Endothelial cell of umbilical vein (primary cell): ENCODE measurements around the gene TKFC. TPM values are rescaled to one million over a fixed set of nuclear protein-coding genes. Genes with fewer than 3 reads are reported as not detected.

ENCODE experiments used
- BruUV-seq: library from RNA; stranded (reverse); fragments of 400-500 nt; replicated peaks from 2 replicates; lab custom pipeline; 2021; lab: Mats Ljungman, UMichigan
- CTCF ChIA-PET: fragments of 300-600, 350-600 bp; sonication (Branson Sonifier 250); formaldehyde crosslinking; loops from one replicate; lab custom pipeline; 2021; ENCODE audit warnings: antibody characterized with exemption, inconsistent platforms; lab: Charles Lee
- POLR2A ChIA-PET: fragments of 300-600, 350-600 bp; sonication (Branson Sonifier 250); formaldehyde crosslinking; loops from one replicate; lab custom pipeline; 2021; ENCODE audit warnings: antibody characterized with exemption, inconsistent platforms; lab: Charles Lee
- DNase-seq: peaks from one replicate; pipeline ENCODE4 v3.0.0-alpha.2; 2011; ENCODE audit warnings: low read depth, low spot score
- FAIRE-seq: peaks from 2 replicates; lab custom pipeline; 2011; peaks lifted over from hg19 to GRCh38; lab: Jason Lieb, UNC
- H2AFZ ChIP-seq: 2 replicates; pipeline ENCODE4 v1.6.0; 2012; ENCODE audit warnings: low read depth, low read length, control low read depth, inconsistent platforms
- H3K27ac ChIP-seq: 2 replicates; pipeline ENCODE4 v1.5.1; 2011; ENCODE audit warnings: low read depth, mild to moderate bottlenecking, control low read depth, low read length, moderate library complexity; ENCODE audit not compliant: insufficient read depth
- H3K27me3 ChIP-seq, 2 experiments: 2 replicates each; pipeline versions ENCODE4 v1.6.0 to v1.6.1; 2011; ENCODE audit warnings: low read length in 2 of 2, mixed read lengths in 1 of 2; ENCODE audit not compliant: control insufficient read depth in 2 of 2, insufficient read depth in 2 of 2
- H3K36me3 ChIP-seq, 2 experiments: 2 replicates in 1 of 2; 3 replicates in 1 of 2; pipeline ENCODE4 v1.5.1; 2011; ENCODE audit warnings: low read length in 2 of 2, mild to moderate bottlenecking in 1 of 2, moderate library complexity in 1 of 2; ENCODE audit not compliant: control insufficient read depth in 2 of 2, insufficient read depth in 2 of 2; ENCODE audit errors: extremely low read depth in 1 of 2
- H3K4me1 ChIP-seq: 3 replicates; pipeline ENCODE4 v1.5.1; 2011; ENCODE audit warnings: mild to moderate bottlenecking, low read length; ENCODE audit not compliant: control insufficient read depth, insufficient read depth; ENCODE audit errors: extremely low read depth
- H3K4me2 ChIP-seq: 2 replicates; pipeline ENCODE4 v1.6.1; 2011; ENCODE audit warnings: low read length, control low read depth, mixed read lengths; ENCODE audit not compliant: insufficient read depth
- H3K4me3 ChIP-seq, 3 experiments: fragments of 200-600 bp in 1 of 3; sonication (generic), shearing (Covaris generic) in 1 of 3; replicated peaks in 1 of 3; 2 replicates each; pipeline ENCODE4 v1.5.1; 2011 to 2016; ENCODE audit warnings: control low read depth in 3 of 3, low read length in 3 of 3, mild to moderate bottlenecking in 2 of 3, inconsistent platforms in 1 of 3, low read depth in 1 of 3, moderate library complexity in 1 of 3; ENCODE audit not compliant: insufficient read depth in 1 of 3
- H3K79me2 ChIP-seq: 2 replicates; pipeline ENCODE4 v1.6.0; 2012; ENCODE audit warnings: low read length, inconsistent platforms; ENCODE audit not compliant: control insufficient read depth, insufficient read depth
- H3K9ac ChIP-seq: replicated peaks from 2 replicates; pipeline ENCODE3; 2011; ENCODE audit warnings: low read length, control low read depth; ENCODE audit not compliant: insufficient read depth; ENCODE audit errors: extremely low read depth
- H3K9me1 ChIP-seq: replicated peaks from 3 replicates; pipeline ENCODE4 v1.6.0; 2011; ENCODE audit warnings: mild to moderate bottlenecking, low read length; ENCODE audit not compliant: control insufficient read depth, insufficient read depth; ENCODE audit errors: extremely low read depth
- H3K9me3 ChIP-seq: replicated peaks from 2 replicates; pipeline ENCODE4 v1.5.1; 2012; ENCODE audit warnings: low read length, inconsistent platforms; ENCODE audit not compliant: control insufficient read depth, insufficient read depth
- H4K20me1 ChIP-seq: replicated peaks from 2 replicates; pipeline ENCODE3; 2011; ENCODE audit warnings: mild to moderate bottlenecking, low read length; ENCODE audit not compliant: control insufficient read depth, insufficient read depth; ENCODE audit errors: extremely low read depth
- CTCF ChIP-seq, 2 donors: IDR thresholded peaks; 1 replicate in 1 of 2; 2 replicates in 1 of 2; pipeline ENCODE4 v1.5.1; 2011; ENCODE audit warnings: low read length in 2 of 2, mild to moderate bottlenecking in 2 of 2, moderate library complexity in 2 of 2, control low read depth in 1 of 2, inconsistent platforms in 1 of 2, low read depth in 1 of 2; ENCODE audit not compliant: insufficient read depth in 1 of 2; ENCODE audit errors: extremely low read depth in 1 of 2
- EZH2 ChIP-seq: IDR thresholded peaks from 2 replicates; pipeline ENCODE4 v1.6.1; 2012; ENCODE audit warnings: borderline replicate concordance, low read depth, mild to moderate bottlenecking, moderate library complexity, low read length, inconsistent platforms; ENCODE audit not compliant: severe bottlenecking
- GATA2 ChIP-seq: IDR thresholded peaks from 2 replicates; pipeline ENCODE4 v1.7.0; 2011; ENCODE audit warnings: low read depth, mild to moderate bottlenecking, moderate library complexity, mixed read lengths, low read length; ENCODE audit not compliant: insufficient read length, insufficient read depth
- MAX ChIP-seq: IDR thresholded peaks from 2 replicates; pipeline ENCODE4 v1.6.1; 2011; ENCODE audit not compliant: insufficient read depth, insufficient read length
- MYC ChIP-seq: IDR thresholded peaks from one replicate; pipeline ENCODE4 v1.6.1; 2011; ENCODE audit warnings: mild to moderate bottlenecking, low read depth, low read length
- POLR2AphosphoS5 ChIP-seq: IDR thresholded peaks from 2 replicates; pipeline ENCODE4 v1.6.1; 2012; ENCODE audit warnings: low read depth, mild to moderate bottlenecking, control low read depth, low read length, moderate library complexity; ENCODE audit not compliant: insufficient read depth
- dilution Hi-C: fragments of 300-500 bp; cut with MboI; formaldehyde crosslinking; loops from one replicate; pipeline ENCODE4 v1.15.0; 2019; ENCODE audit warnings: low sequenced_read_pairs; ENCODE audit not compliant: extremely low pct_ligation_motif_present
- intact Hi-C: fragments of 100-400 bp; cut with micrococcal nuclease; formaldehyde crosslinking; loops from one replicate; pipeline ENCODE4 v1.10.0; 2022
- polyA plus RNA-seq, 4 experiments: library from polyadenylated mRNA; depleted of rRNA in 3 of 4; stranded (reverse) in 3 of 4; unstranded in 1 of 4; fragments of >200 nt; gene quantifications; 2 replicates each; pipeline versions ENCODE4 v1.2.1 to v1.2.3, GENCODE V29; 2011 to 2012; ENCODE audit warnings: missing spikeins in 1 of 4
- total RNA-seq: library from RNA; stranded (reverse); gene quantifications from 2 replicates; pipeline ENCODE4 v1.2.3, GENCODE V29; 2021

The TKFC gene
- total and polyA plus RNA-seq, 2 donors (not counting 3 experiments of a cell fraction or from before 2014, with no cell fraction given), result 30.8 to 31.7 TPM

- intact Hi-C loops, result no loop called here
- FAIRE-seq, result no peak
Measured at GRCh38 chr11:61390161-61390560, 57.1 kb downstream of the TKFC start.

More at GRCh38 chr11:61390161-61390560, 57.1 kb downstream of the TKFC start:
- H3K4me2 ChIP-seq, result no peak overlapping the region
- TF ChIP-seq EZH2, result no peak
- no peak for TF ChIP-seq MAX
- no peak for TF ChIP-seq MYC
- no peak for TF ChIP-seq POLR2AphosphoS5
- TF ChIP-seq GATA2, result no peak
- no peak for TF ChIP-seq CTCF (IDR thresholded peaks at IDR 0.05; ENCODE audit: extremely low read depth in 1 of 2, insufficient read depth in 1 of 2, low read depth in 1 of 2, low read length in 2 of 2)
- no peak overlapping the region for H3K27ac ChIP-seq
- peaks cover 0 to 3% of the 10 kb centered on the region in 2 experiments for H3K36me3 ChIP-seq
- no peaks in the 10 kb centered on the region for H3K79me2 ChIP-seq
- no peaks in the 10 kb centered on the region for H3K9me3 ChIP-seq
- no peaks in the 10 kb centered on the region for H3K9me1 ChIP-seq
- no peaks in the 10 kb centered on the region for H3K27me3 ChIP-seq
- dilution Hi-C loops, result no loop called here
- no peak for DNase-seq
- no peak overlapping the region for H2AFZ ChIP-seq
- no peaks in the 10 kb centered on the region for H4K20me1 ChIP-seq
- H3K9ac ChIP-seq, result no peak overlapping the region
- ChIA-PET POLR2A (no interaction called here), CTCF (interaction anchor here (3.9 kb wide), 1 partner anchor 54 kb away, joined by 24 read pairs; no protein-coding TSS in a partner anchor)
- H3K4me3 ChIP-seq, result no peak overlapping the region
- BruUV-seq, result no TSS peak
- H3K4me1 ChIP-seq, result peaks cover 11% of the 10 kb centered on the region
